ENCODE results near the gene BANF1. TPM values are rescaled to one million over a fixed set of nuclear protein-coding genes. Genes with fewer than 3 reads are reported as not detected.
A peak's percentile ranks its signal among the peaks of the same experiment; 100 is the strongest.
"Not testable (repeated sequence)": the region's sequence is repeated elsewhere in the genome, so short reads cannot be mapped to it uniquely, and the experiment has no call there.

BANF1 gene
- total RNA-seq, 4 donors from 2014 or later, result 8.7 to 136 (median 76.6) TPM

DNA sequence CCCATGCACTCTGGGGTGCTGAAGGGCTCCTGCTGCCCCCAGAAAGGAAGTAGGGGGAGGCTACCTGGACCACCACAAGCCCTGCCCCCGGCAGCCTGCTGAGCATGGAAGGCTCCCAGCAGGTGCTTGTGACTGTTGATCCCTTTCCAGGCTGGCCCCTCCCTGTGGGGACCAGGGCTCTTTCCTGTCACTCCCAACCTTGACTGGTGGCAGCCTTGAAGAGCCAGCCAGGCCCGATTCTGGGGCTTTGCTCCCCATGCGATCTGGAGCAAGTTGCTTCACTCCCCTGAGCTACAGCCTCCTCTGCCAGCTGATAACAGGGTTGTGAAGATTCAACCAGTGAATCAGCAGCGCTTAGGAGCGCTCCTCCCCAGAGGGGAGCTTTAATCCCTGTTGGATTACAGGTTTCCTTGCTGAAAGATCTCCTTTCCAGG, 4.9 kb downstream of the BANF1 start:
- H3K27ac ChIP-seq, result no peak overlapping the region
- TF ChIP-seq, protein P1, sequence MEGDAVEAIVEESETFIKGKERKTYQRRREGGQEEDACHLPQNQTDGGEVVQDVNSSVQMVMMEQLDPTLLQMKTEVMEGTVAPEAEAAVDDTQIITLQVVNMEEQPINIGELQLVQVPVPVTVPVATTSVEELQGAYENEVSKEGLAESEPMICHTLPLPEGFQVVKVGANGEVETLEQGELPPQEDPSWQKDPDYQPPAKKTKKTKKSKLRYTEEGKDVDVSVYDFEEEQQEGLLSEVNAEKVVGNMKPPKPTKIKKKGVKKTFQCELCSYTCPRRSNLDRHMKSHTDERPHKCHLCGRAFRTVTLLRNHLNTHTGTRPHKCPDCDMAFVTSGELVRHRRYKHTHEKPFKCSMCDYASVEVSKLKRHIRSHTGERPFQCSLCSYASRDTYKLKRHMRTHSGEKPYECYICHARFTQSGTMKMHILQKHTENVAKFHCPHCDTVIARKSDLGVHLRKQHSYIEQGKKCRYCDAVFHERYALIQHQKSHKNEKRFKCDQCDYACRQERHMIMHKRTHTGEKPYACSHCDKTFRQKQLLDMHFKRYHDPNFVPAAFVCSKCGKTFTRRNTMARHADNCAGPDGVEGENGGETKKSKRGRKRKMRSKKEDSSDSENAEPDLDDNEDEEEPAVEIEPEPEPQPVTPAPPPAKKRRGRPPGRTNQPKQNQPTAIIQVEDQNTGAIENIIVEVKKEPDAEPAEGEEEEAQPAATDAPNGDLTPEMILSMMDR (IDR thresholded peaks at IDR 0.05), result no peak
- TF ChIP-seq POLR2A (IDR thresholded peaks at IDR 0.05), result no peak
- DNase-seq, result no peak
- H3K9me3 ChIP-seq, result no peaks in the 10 kb centered on the region
- H3K27me3 ChIP-seq, result peaks cover 0 to 3% of the 10 kb centered on the region in 2 donors
- peaks cover 3 to 13% of the 10 kb centered on the region in 2 donors for H3K4me1 ChIP-seq
- intact Hi-C loops (cut with DNase I; ENCODE audit: low total_unique reads), result no loop called here
- no peak overlapping the region for H3K4me3 ChIP-seq
- H3K36me3 ChIP-seq, result no peaks in the 10 kb centered on the region

DNA sequence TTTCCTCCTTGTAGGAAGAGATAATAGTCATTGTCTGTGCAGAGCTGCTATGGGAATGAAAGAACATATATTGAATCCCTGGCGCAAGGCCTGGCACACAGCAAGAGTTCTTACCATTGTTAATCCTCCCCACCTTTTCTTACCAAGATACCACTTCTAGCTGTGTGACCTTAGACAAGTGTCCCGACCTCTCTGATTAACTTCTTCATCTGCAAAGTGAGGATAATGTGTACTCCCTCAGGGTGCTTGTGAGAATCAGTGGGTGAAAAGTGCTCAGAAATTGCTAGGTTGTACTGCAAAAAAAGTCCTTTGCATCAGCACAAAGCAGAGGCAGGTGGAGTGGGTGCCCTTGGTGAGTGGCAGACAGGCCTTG, 5.8 kb downstream of the BANF1 start:
- Histone ChIP-seq H3K4me1 (peaks cover 3 to 9% of the 10 kb centered on the region in 2 donors), H3K27me3 (peaks cover 0 to 9% of the 10 kb centered on the region in 2 donors), H3K4me3 (no peak overlapping the region), H3K9me3 (no peaks in the 10 kb centered on the region), H3K36me3 (no peaks in the 10 kb centered on the region), H3K27ac (no peak overlapping the region)
- intact Hi-C loops (cut with DNase I; ENCODE audit: low total_unique reads), result no loop called here
- TF ChIP-seq, protein P1 (IDR thresholded peaks at IDR 0.05), result no peak
- no peak for TF ChIP-seq POLR2A (IDR thresholded peaks at IDR 0.05)
- DNase-seq, result no peak

DNA sequence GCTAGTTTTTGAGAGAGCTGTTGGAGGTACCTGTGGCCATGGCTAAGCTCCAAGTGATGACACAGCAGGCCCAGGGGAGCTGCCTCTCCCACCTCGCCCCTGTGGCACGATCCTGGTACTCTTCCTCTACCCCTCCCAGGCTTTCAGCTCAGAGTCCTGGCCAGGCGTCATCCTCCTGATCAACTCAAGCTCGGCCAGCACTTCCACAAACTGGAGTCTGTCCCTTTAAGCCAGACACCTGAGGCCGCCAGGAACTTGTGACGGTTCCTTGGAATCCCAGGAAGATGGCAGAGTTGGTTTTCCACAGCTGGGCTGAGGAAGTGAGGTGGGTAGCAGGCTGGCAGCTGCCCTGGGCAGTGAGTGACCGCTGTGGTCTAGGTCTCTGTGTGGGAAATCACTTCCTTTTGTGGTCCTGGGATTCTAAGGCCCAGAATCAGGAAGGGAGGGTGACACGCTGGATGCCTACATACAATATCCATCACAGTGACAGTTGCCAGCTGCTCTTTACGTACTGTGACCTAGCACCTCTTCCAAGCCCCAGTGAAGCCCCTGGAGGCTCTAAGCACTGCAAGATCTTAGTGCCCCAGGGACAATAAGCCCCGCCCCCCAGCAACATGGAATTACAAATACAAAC, 6.3 kb downstream of the BANF1 start:
- intact Hi-C loops (cut with DNase I; ENCODE audit: low total_unique reads), result no loop called here
- peaks cover 0 to 14% of the 10 kb centered on the region in 2 donors for H3K27me3 ChIP-seq
- DNase-seq, result no peak
- H3K27ac ChIP-seq, result no peak overlapping the region
- H3K4me3 ChIP-seq, result no peak overlapping the region
- no peaks in the 10 kb centered on the region for H3K36me3 ChIP-seq
- no peak for TF ChIP-seq POLR2A (IDR thresholded peaks at IDR 0.05)
- TF ChIP-seq, protein P1 (IDR thresholded peaks at IDR 0.05), result no peak
- no peaks in the 10 kb centered on the region for H3K9me3 ChIP-seq
- peaks cover 0 to 4% of the 10 kb centered on the region in 2 donors for H3K4me1 ChIP-seq

DNA sequence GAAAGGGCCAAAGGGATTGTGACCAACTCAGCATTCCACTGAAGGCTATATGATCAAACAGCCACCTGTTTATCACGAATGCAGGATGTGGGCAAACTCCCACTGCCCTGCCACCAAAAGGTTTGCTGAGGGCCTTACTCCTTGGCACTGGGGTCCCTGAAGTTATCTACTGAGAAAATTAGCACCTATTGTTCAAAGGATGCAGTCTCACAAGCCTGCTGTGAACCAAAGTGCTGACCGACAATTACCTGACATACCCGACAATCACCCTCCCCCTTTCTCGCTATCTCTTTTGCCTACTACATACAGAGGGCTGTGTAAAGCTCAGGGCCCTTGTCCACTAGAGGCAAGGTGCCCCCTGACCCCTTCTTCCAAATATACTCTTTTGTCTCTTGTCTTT, 7.7 kb downstream of the BANF1 start:
- H3K27ac ChIP-seq, H3K9me3 ChIP-seq: not testable (repeated sequence)

DNA sequence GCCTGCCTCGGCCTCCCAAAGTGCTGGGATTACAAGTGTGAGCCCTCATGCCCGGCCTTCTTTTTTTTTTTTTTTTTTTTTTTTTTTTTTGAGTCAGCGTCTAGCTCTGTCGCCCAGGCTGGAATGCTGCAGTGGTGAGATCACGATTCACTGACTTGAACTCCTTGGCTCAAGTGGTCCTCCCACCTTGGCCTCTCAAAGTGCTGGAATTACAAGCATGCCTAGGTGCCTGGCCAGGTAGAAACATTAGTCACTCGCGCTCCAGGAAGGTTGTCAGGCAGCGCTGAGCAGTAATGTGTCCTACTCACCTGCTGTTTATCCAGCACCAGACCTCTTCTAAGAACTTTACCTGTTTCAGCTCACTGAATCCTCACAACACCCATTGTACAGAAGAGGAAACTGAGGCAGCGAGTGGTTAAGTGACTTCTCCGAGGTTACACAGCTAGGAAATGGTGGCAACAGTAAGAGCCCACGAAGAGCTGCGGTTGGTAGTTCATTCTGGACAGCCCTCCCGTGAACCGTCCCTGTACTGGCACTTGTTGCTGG, 9.0 kb downstream of the BANF1 start:
- Histone ChIP-seq H3K36me3 (no peaks in the 10 kb centered on the region), H3K4me1 (peaks cover 0 to 4% of the 10 kb centered on the region in 2 donors), H3K4me3 (peak overlapping the region in 1 of 2 donors; percentile 24), H3K9me3 (no peaks in the 10 kb centered on the region), H3K27ac (no peak overlapping the region), H3K27me3 (peaks cover 0 to 19% of the 10 kb centered on the region in 2 donors)
- no peak for DNase-seq
- intact Hi-C loops (cut with DNase I; ENCODE audit: low total_unique reads), result no loop called here
- TF ChIP-seq, protein P1 (IDR thresholded peaks at IDR 0.05), result no peak
- no peak for TF ChIP-seq POLR2A (IDR thresholded peaks at IDR 0.05)

More for the DNA sequence above, 7.7 kb downstream of the BANF1 start:
- peaks cover 0 to 19% of the 10 kb centered on the region in 2 donors for H3K27me3 ChIP-seq
- intact Hi-C loops (cut with DNase I; ENCODE audit: low total_unique reads); H3K4me1 ChIP-seq; H3K4me3 ChIP-seq; H3K36me3 ChIP-seq; DNase-seq: not testable (repeated sequence)

Measured in uterus (tissue), 4 donors.